Bronchial epithelial cell (primary cell): Measurements from ENCODE around the gene KLHL6. TPM values are rescaled to one million over a fixed set of nuclear protein-coding genes. Genes with fewer than 3 reads are reported as not detected.

Source experiments
- DNase-seq: peaks from one replicate; pipeline ENCODE4 v3.0.0-alpha.2; 2010; ENCODE audit warnings: low read depth
- FAIRE-seq: peaks from 2 replicates; lab custom pipeline; 2011; peaks lifted over from hg19 to GRCh38; lab: Jason Lieb, UNC
- H3K27me3 ChIP-seq: 2 replicates; pipeline ENCODE4 v1.5.1; 2011; ENCODE audit warnings: low read length; ENCODE audit not compliant: control insufficient read depth, insufficient read depth
- H3K36me3 ChIP-seq: 2 replicates; pipeline ENCODE4 v1.5.1; 2011; ENCODE audit warnings: low read length; ENCODE audit not compliant: control insufficient read depth, insufficient read depth
- H3K4me3 ChIP-seq: 2 replicates; pipeline ENCODE4 v1.5.1; 2011; ENCODE audit warnings: mild to moderate bottlenecking, low read depth, low read length, control low read depth
- total RNA-seq: library from RNA; depleted of rRNA; stranded (reverse); fragments of >200 nt; gene quantifications from 2 replicates; pipeline ENCODE4 v1.2.1, GENCODE V29; 2014
- TF ChIP-seq, protein P1 (sequence below): IDR thresholded peaks from 2 replicates; pipeline ENCODE4 v1.5.1; 2011; ENCODE audit warnings: mild to moderate bottlenecking, moderate library complexity, low read length, control low read depth, inconsistent platforms; ENCODE audit not compliant: insufficient read depth, severe bottlenecking

KLHL6 gene
- total RNA-seq, 1 donor from 2014 or later, result under 0.01 TPM

DNA sequence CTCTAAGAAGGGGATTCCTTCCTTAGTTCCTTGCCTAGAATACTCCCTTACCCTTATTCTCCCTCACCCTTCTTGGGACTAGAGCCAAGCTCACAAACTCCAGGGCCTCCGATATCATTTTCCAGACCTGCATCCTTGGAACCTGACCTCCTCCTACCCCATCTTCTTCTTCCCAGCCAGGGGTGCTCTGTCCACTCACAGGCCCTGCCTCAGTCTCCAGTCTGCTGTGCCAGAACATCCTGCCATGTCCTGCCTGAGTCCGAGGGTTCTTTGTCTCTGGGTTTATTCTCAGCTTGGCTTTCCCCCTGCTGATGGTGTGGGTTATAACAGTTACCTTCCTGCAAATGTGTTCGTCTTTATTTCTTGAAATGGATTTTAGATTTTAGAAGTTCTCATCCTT, 67.2 kb downstream of the KLHL6 start:
- no peak for FAIRE-seq

GRCh38 chr3:183487896-183488295, 67.6 kb downstream of the KLHL6 start:
- DNase-seq, result no peak

More for the DNA sequence above, 67.2 kb downstream of the KLHL6 start:
- no peaks in the 10 kb centered on the region for H3K27me3 ChIP-seq
- H3K4me3 ChIP-seq, result no peak overlapping the region
- TF ChIP-seq, protein P1, sequence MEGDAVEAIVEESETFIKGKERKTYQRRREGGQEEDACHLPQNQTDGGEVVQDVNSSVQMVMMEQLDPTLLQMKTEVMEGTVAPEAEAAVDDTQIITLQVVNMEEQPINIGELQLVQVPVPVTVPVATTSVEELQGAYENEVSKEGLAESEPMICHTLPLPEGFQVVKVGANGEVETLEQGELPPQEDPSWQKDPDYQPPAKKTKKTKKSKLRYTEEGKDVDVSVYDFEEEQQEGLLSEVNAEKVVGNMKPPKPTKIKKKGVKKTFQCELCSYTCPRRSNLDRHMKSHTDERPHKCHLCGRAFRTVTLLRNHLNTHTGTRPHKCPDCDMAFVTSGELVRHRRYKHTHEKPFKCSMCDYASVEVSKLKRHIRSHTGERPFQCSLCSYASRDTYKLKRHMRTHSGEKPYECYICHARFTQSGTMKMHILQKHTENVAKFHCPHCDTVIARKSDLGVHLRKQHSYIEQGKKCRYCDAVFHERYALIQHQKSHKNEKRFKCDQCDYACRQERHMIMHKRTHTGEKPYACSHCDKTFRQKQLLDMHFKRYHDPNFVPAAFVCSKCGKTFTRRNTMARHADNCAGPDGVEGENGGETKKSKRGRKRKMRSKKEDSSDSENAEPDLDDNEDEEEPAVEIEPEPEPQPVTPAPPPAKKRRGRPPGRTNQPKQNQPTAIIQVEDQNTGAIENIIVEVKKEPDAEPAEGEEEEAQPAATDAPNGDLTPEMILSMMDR, result no peak
- DNase-seq, result no peak
- no peaks in the 10 kb centered on the region for H3K36me3 ChIP-seq

GRCh38 chr3:183487016-183487415, 68.5 kb downstream of the KLHL6 start:
- DNase-seq, result no peak
- no peaks in the 10 kb centered on the region for H3K27me3 ChIP-seq
- TF ChIP-seq, protein P1, result no peak
- no peak overlapping the region for H3K4me3 ChIP-seq
- H3K36me3 ChIP-seq, result no peaks in the 10 kb centered on the region
- no peak for FAIRE-seq

More at GRCh38 chr3:183487896-183488295, 67.6 kb downstream of the KLHL6 start:
- FAIRE-seq, result no peak
- Histone ChIP-seq H3K27me3 (no peaks in the 10 kb centered on the region), H3K36me3 (no peaks in the 10 kb centered on the region), H3K4me3 (no peak overlapping the region)
- TF ChIP-seq, protein P1, result no peak

- H3K4me3 ChIP-seq, result no peak overlapping the region
- FAIRE-seq, result no peak
- no peaks in the 10 kb centered on the region for H3K27me3 ChIP-seq
- TF ChIP-seq, protein P1, result no peak
- no peak for DNase-seq
- no peaks in the 10 kb centered on the region for H3K36me3 ChIP-seq
These were observed 69.0 kb downstream of the KLHL6 start for GRCh38 chr3:183486472-183486871.

- no peak for FAIRE-seq
- no peaks in the 10 kb centered on the region for H3K36me3 ChIP-seq
- H3K27me3 ChIP-seq, result no peaks in the 10 kb centered on the region
- H3K4me3 ChIP-seq, result no peak overlapping the region
- TF ChIP-seq, protein P1, result no peak
- DNase-seq, result no peak
These were observed 69.9 kb downstream of the KLHL6 start for GRCh38 chr3:183485585-183485984.

DNA sequence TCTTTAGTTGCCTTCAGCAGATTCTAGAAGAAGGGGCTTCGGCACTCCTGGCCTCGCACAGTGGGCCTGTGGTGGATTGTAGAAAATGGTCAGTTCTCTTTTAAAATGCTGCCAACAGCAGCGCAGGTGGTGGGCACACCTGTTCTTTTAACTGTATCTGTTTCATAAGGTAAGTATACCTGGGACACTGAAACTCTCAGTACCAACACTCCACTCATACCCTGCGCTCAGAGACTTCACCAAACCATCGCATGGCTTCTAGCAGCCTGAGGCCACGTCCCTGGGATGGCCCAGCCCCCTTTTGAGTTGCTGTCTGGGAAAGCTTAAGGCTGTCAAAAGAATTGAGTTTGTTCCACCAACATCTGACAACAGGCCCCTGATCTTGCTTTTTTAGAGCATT, 70.4 kb downstream of the KLHL6 start:
- DNase-seq, result no peak
- Histone ChIP-seq H3K4me3 (no peak overlapping the region), H3K36me3 (no peaks in the 10 kb centered on the region), H3K27me3 (no peaks in the 10 kb centered on the region)
- TF ChIP-seq, protein P1, result no peak
- FAIRE-seq, result no peak
